Measurements from ENCODE around the gene BAHCC1. TPM values are rescaled to one million over a fixed set of nuclear protein-coding genes. Genes with fewer than 3 reads are reported as not detected.

The BAHCC1 gene
- total RNA-seq, 2 donors from 2014 or later, result 41.2 to 69.6 TPM

GRCh38 chr17:81400154-81400977 lies 5.1 kb downstream of the BAHCC1 start:
- DNase-seq (ENCODE audit: low spot score), result no peak
- Histone ChIP-seq H3K4me3 (peak overlapping the region; percentile 70), H3K27ac (peak overlapping the region; percentile 88 to 98), H3K27me3 (replicated peaks; ENCODE audit: insufficient read depth) (no peaks in the 10 kb centered on the region), H3K4me1 (ENCODE audit: control insufficient read depth in 1 of 2, low read depth in 2 of 2) (peaks cover 28 to 46% of the 10 kb centered on the region in 2 donors), H3K9me3 (no peaks in the 10 kb centered on the region), H3K36me3 (no peaks in the 10 kb centered on the region)
- ATAC-seq (ENCODE audit: insufficient number of reproducible peaks, low FRiP score, low read depth), result no peak
- TF ChIP-seq CTCF (IDR thresholded peaks at IDR 0.05), result no peak

GRCh38 chr17:81400996-81401722 lies 5.9 kb downstream of the BAHCC1 start:
- ATAC-seq (ENCODE audit: insufficient number of reproducible peaks, low FRiP score, low read depth), result no peak
- H3K36me3 ChIP-seq, result no peaks in the 10 kb centered on the region
- peak overlapping the region; percentile 70 for H3K4me3 ChIP-seq
- no peaks in the 10 kb centered on the region for H3K9me3 ChIP-seq
- DNase-seq (ENCODE audit: low spot score), result no peak
- no peak for TF ChIP-seq CTCF (IDR thresholded peaks at IDR 0.05)
- peak overlapping the region; percentile 88 to 98 for H3K27ac ChIP-seq
- peaks cover 35 to 53% of the 10 kb centered on the region in 2 donors for H3K4me1 ChIP-seq (ENCODE audit: control insufficient read depth in 1 of 2, low read depth in 2 of 2)
- H3K27me3 ChIP-seq (replicated peaks; ENCODE audit: insufficient read depth), result no peaks in the 10 kb centered on the region

- H3K9me3 ChIP-seq, result no peaks in the 10 kb centered on the region
- peak overlapping the region; percentile 70 for H3K4me3 ChIP-seq
- H3K4me1 ChIP-seq (ENCODE audit: control insufficient read depth in 1 of 2, low read depth in 2 of 2), result peaks cover 41 to 61% of the 10 kb centered on the region in 2 donors
- H3K27me3 ChIP-seq (replicated peaks; ENCODE audit: insufficient read depth), result no peaks in the 10 kb centered on the region
- ATAC-seq (ENCODE audit: insufficient number of reproducible peaks, low FRiP score, low read depth) (no peak), DNase-seq (ENCODE audit: low spot score) (no peak)
- no peaks in the 10 kb centered on the region for H3K36me3 ChIP-seq
- peak overlapping the region; percentile 88 to 98 for H3K27ac ChIP-seq
- TF ChIP-seq CTCF (IDR thresholded peaks at IDR 0.05), result no peak
Observed at GRCh38 chr17:81401723-81402529, 6.7 kb downstream of the BAHCC1 start.

- no peaks in the 10 kb centered on the region for H3K27me3 ChIP-seq (replicated peaks; ENCODE audit: insufficient read depth)
- ATAC-seq (ENCODE audit: insufficient number of reproducible peaks, low FRiP score, low read depth) (no peak), DNase-seq (ENCODE audit: low spot score) (no peak)
- peak overlapping the region; percentile 58 for H3K4me3 ChIP-seq
- H3K36me3 ChIP-seq, result no peaks in the 10 kb centered on the region
- no peak for TF ChIP-seq CTCF (IDR thresholded peaks at IDR 0.05)
- H3K4me1 ChIP-seq (ENCODE audit: control insufficient read depth in 1 of 2, low read depth in 2 of 2), result peaks cover 42 to 67% of the 10 kb centered on the region in 2 donors
- H3K9me3 ChIP-seq, result no peaks in the 10 kb centered on the region
- peak overlapping the region; percentile 88 to 98 for H3K27ac ChIP-seq
Observed at GRCh38 chr17:81402530-81402941, 7.3 kb downstream of the BAHCC1 start.
